Measurements from ENCODE around the gene PLEKHG5. TPM values are rescaled to one million over a fixed set of nuclear protein-coding genes. Genes with fewer than 3 reads are reported as not detected.

PLEKHG5 gene
- total RNA-seq, 1 experiment from 2014 or later: 32.3 TPM

DNA sequence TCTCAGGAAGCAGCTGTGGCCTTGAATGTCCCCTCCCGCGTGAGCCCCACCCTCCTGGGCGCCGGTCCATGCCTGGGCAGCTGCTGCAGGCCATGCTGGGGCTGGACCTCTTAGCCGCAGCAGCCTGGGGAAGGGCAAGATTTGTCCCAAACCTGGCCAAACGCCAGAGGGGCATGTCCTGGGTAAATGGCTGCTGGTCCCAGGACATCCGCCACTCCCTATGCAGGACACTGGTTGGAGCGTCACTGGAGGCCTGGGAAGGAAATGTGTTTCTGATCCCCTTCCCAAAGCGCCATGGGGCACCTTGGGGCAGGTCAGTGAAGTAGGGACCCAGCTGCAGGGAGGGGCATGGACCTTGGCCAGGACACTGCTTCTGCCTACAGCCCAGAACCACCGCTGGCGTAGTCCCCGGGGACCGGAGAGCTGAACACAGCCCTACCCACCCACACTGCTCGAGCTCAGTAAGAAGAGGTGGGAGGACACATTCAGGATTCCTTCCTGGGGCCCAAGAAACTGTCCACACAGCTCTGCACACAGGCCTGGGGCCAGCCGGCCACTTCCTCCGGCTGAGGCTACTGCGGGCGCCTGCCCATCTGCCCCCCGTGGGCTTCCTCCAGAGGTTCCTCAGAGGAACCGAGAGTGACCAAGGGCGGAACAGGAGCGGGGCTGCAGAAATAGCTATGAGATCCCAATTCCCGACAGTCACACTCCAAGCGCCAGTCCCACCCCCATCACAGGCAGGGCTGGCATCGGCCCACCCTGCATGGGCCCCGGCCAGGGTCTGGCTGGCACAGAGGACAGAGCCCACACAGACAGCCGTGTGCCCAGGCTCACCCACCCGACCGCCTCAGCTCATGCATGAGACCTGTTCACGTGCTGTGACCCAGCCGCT, 10.8 kb upstream of the PLEKHG5 start:
- no peak overlapping the region for H3K4me3 Mint-ChIP-seq (ENCODE audit: unreplicated experiment)
- H3K4me1 Mint-ChIP-seq (ENCODE audit: insufficient read depth, unreplicated experiment): peaks cover 12% of the 10 kb centered on the region
- H3K27ac Mint-ChIP-seq (ENCODE audit: low read depth, unreplicated experiment): no peak overlapping the region
- BruUV-seq (replicated peaks): no TSS peak
- ChIA-PET POLR2A (interaction anchor here (1.3 kb wide), 1 partner anchor 19 kb away, joined by 4 read pairs; no protein-coding TSS in a partner anchor), CTCF (interaction anchor here (0.5 to 1.3 kb wide), 7 partner anchors 8 to 59 kb away, joined by 3 read pairs; no protein-coding TSS in a partner anchor)
- intact Hi-C loops (cut with micrococcal nuclease): no loop called here
- TF ChIP-seq, protein P1, sequence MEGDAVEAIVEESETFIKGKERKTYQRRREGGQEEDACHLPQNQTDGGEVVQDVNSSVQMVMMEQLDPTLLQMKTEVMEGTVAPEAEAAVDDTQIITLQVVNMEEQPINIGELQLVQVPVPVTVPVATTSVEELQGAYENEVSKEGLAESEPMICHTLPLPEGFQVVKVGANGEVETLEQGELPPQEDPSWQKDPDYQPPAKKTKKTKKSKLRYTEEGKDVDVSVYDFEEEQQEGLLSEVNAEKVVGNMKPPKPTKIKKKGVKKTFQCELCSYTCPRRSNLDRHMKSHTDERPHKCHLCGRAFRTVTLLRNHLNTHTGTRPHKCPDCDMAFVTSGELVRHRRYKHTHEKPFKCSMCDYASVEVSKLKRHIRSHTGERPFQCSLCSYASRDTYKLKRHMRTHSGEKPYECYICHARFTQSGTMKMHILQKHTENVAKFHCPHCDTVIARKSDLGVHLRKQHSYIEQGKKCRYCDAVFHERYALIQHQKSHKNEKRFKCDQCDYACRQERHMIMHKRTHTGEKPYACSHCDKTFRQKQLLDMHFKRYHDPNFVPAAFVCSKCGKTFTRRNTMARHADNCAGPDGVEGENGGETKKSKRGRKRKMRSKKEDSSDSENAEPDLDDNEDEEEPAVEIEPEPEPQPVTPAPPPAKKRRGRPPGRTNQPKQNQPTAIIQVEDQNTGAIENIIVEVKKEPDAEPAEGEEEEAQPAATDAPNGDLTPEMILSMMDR (IDR thresholded peaks at IDR 0.05; ENCODE audit: unreplicated experiment): no peak
- H3K27me3 Mint-ChIP-seq (ENCODE audit: insufficient read depth, unreplicated experiment): no peaks in the 10 kb centered on the region
- no peaks in the 10 kb centered on the region for H3K36me3 Mint-ChIP-seq (ENCODE audit: insufficient read depth, unreplicated experiment)
- no peaks in the 10 kb centered on the region for H3K9me3 Mint-ChIP-seq (ENCODE audit: unreplicated experiment)
- no peak for DNase-seq (ENCODE audit: unreplicated experiment)

DNA sequence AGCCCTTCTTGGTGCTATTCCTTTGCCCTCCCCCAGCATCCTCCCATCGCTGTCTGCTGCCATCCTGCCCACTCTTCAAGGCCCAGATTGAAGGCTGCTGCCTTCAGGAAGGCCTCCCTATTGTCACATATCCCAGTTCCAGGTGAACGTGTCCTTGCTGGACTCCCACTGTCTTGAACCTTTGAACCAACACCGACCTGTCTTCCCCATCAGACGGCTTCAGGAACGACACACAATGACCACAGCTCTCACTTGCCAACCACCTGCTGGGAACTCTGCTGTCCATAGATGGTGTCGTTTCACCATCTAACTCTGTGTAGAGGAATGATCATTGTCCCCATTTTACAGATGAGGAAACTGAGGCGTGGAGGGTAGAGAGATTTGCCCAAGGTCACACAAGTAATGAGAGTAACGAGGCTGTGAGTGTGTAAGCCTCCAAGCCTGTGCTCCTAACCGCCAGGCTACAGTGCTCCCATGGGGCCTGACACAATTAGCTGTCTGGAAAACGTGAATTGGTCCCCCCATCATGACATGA, 9.9 kb upstream of the PLEKHG5 start:
- ChIA-PET POLR2A (interaction anchor here (1.0 to 1.3 kb wide), 3 partner anchors 13 to 20 kb away, joined by 3 to 5 read pairs (median 4); no protein-coding TSS in a partner anchor), CTCF (interaction anchor here (0.5 to 1.3 kb wide), 6 partner anchors 35 to 123 kb away, joined by 3 to 4 read pairs (median 3); partner anchors contain the start of gene THAP3)
- no peak overlapping the region for H3K4me3 Mint-ChIP-seq (ENCODE audit: unreplicated experiment)
- TF ChIP-seq, protein P1 (IDR thresholded peaks at IDR 0.05; ENCODE audit: unreplicated experiment): no peak
- intact Hi-C loops (cut with micrococcal nuclease): no loop called here
- no peaks in the 10 kb centered on the region for H3K27me3 Mint-ChIP-seq (ENCODE audit: insufficient read depth, unreplicated experiment)
- H3K27ac Mint-ChIP-seq (ENCODE audit: low read depth, unreplicated experiment): peak overlapping the region; percentile 83
- BruUV-seq (replicated peaks): no TSS peak
- no peaks in the 10 kb centered on the region for H3K36me3 Mint-ChIP-seq (ENCODE audit: insufficient read depth, unreplicated experiment)
- no peak for DNase-seq (ENCODE audit: unreplicated experiment)
- H3K4me1 Mint-ChIP-seq (ENCODE audit: insufficient read depth, unreplicated experiment): peaks cover 12% of the 10 kb centered on the region
- no peaks in the 10 kb centered on the region for H3K9me3 Mint-ChIP-seq (ENCODE audit: unreplicated experiment)

DNA sequence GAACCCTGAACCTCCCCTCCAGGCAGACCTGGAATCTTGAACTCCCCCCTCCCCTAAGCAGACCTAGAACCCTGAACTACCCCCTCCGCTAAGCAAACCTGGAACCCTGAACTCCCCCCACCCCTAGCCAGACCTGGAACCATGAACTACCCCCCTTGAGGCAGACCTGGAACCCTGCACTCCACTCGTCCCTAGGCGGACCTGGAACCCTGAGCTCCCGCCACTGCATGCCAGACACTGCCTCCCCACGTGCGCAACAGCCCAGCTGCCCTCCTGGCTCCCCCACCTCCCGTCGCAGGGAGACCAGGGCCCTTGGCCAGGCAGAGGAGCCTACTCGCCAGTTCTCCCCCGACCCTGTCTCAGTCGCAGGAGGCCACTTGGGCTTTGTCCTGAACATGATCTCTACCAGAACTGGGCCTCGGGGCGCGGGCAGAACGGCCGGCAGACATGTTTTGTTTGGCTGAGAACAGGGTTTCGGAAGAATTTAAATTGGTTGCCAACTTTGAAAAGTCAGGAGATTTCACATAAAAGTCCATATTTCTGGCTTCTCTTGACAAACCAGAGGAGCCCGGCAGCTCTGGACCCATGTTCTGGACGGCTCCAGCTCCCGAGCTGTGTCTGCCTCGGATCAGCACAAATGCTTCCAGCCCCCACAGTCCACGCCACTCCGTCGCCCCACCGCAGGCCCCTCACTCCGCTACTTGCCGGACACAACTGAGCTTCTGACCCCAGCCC, 9.2 kb upstream of the PLEKHG5 start:
- H3K27me3 Mint-ChIP-seq (ENCODE audit: insufficient read depth, unreplicated experiment): no peaks in the 10 kb centered on the region
- H3K9me3 Mint-ChIP-seq (ENCODE audit: unreplicated experiment): no peaks in the 10 kb centered on the region
- H3K4me3 Mint-ChIP-seq (ENCODE audit: unreplicated experiment): no peak overlapping the region
- no peaks in the 10 kb centered on the region for H3K36me3 Mint-ChIP-seq (ENCODE audit: insufficient read depth, unreplicated experiment)
- DNase-seq (ENCODE audit: unreplicated experiment): no peak
- intact Hi-C loops (cut with micrococcal nuclease): no loop called here
- peaks cover 15% of the 10 kb centered on the region for H3K4me1 Mint-ChIP-seq (ENCODE audit: insufficient read depth, unreplicated experiment)
- TF ChIP-seq, protein P1 (IDR thresholded peaks at IDR 0.05; ENCODE audit: unreplicated experiment): no peak
- no TSS peak for BruUV-seq (replicated peaks)
- CTCF ChIA-PET: interaction anchor here (0.5 to 1.3 kb wide), 5 partner anchors 36 to 124 kb away, joined by 3 to 4 read pairs (median 3); partner anchors contain the start of gene THAP3
- H3K27ac Mint-ChIP-seq (ENCODE audit: low read depth, unreplicated experiment): peak overlapping the region; percentile 83
- POLR2A ChIA-PET: interaction anchor here (0.5 to 1.0 kb wide), 3 partner anchors 12 to 32 kb away, joined by 3 to 5 read pairs (median 3); no protein-coding TSS in a partner anchor
